ENCODE data around the gene CHURC1. TPM values are rescaled to one million over a fixed set of nuclear protein-coding genes. Genes with fewer than 3 reads are reported as not detected.

CHURC1 gene
- total RNA-seq = 100 to 1,000 TPM in 1 of 9 donors, 10 to 100 TPM in 8; 57.2 to 106 (median 77.3) TPM
- polyA plus RNA-seq = 10 to 100 TPM; 51.0 to 53.5 TPM
- long read RNA-seq, donor 1, transcript CHURC1-203 (4 exons, 2,629 nt) = major isoform, 64 of 72 reads
- long read RNA-seq, donor 1, partial matches to known transcripts = 3 of 72 reads
- long read RNA-seq, donor 1, other reads (novel, unspliced or antisense) = 0 of 72 reads
- long read RNA-seq, donor 2, transcript CHURC1-207 (2 exons, 571 nt) = minor isoform, 9 of 88 reads
- long read RNA-seq, donor 2, transcript CHURC1-208 (4 exons, 3,615 nt) = minor isoform, 7 of 88 reads
- long read RNA-seq, donor 2, transcript CHURC1-203 (4 exons, 2,629 nt) = major isoform, 59 of 88 reads
- long read RNA-seq, donor 2, partial matches to known transcripts = 4 of 88 reads
- long read RNA-seq, donor 2, other reads (novel, unspliced or antisense) = 4 of 88 reads
- long read RNA-seq, donor 3, transcript CHURC1-203 (4 exons, 2,629 nt) = major isoform, 49 of 63 reads
- long read RNA-seq, donor 3, transcript CHURC1-208 (4 exons, 3,615 nt) = minor isoform, 7 of 63 reads
- long read RNA-seq, donor 3, partial matches to known transcripts = 2 of 63 reads
- long read RNA-seq, donor 3, other reads (novel, unspliced or antisense) = 1 of 63 reads

DNA sequence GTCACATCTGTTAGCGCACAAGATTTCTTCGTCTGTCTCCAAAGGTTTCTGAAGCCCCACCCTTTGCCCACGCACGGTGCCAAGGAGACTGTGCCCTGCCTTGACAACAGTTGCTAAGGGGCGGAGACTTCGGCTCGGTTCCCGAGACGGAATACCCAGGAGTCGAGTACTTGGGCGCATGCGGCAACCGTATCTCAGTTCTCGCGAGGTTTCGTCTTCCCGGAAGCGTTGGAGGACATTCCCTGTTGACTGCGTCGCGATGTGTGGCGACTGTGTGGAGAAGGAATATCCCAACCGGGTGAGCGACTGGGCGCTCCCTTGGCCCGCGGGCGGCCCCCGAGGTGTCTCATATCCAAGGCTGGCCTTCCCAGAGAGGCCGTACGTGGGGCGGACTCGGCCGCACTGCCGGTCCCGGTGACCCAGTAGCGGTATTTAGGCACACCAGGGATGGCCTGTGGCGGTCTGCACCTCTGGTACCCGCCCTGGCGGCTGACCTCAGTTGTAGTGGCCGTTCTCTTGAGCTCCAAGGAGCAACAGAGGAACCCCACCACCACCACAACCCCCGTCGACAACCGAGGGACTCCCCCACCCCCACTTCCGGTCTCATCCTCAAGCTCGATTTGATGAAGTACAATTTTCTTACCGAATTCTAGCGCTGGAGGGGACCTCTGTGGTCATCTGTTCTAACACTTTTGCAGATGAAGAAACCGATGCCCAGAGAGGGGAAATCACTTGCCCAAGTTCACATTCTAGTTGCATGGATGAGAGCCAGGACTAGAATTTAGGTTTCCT is at the start of gene CHURC1:
TSS of gene CHURC1 (plus strand) at position 219 of the 792 bp plus-strand sequence. CDS start at position 260, 41 bp downstream.
- ATAC-seq (peak; percentile 98 to 99 (median 98)), DNase-seq (peak; percentile 97 to 99 (median 98))
- Histone ChIP-seq H3K4me1 (peaks cover 0 to 40% (median 27%) of the 10 kb centered on the region in 12 donors), H3K27ac (peak within 1 kb of the TSS; percentile 69 to 99 (median 92)), H3K36me3 (no peaks in the 10 kb centered on the region), H3K9me3 (no peaks in the 10 kb centered on the region), H3K27me3 (no peaks in the 10 kb centered on the region), H3K4me3 (peak within 1 kb of the TSS; percentile 57 to 100 (median 83))
- intact Hi-C loops (cut with DNase I) = loop anchor here in 5 of 10 donors (2.0 to 10.0 kb wide), 3 partner anchors 68 to 72 kb away; partner anchors contain the start of gene FNTB (in 4 of the 5)
- 0 to 1% (median 1%) methylated on average over 40 to 49 of the region's 49 CpGs for WGBS, 4 donors
- TF ChIP-seq POLR2A (IDR thresholded peaks at IDR 0.05) = peak in 1 of 2 donors; percentile 91
- TF ChIP-seq, protein P1, sequence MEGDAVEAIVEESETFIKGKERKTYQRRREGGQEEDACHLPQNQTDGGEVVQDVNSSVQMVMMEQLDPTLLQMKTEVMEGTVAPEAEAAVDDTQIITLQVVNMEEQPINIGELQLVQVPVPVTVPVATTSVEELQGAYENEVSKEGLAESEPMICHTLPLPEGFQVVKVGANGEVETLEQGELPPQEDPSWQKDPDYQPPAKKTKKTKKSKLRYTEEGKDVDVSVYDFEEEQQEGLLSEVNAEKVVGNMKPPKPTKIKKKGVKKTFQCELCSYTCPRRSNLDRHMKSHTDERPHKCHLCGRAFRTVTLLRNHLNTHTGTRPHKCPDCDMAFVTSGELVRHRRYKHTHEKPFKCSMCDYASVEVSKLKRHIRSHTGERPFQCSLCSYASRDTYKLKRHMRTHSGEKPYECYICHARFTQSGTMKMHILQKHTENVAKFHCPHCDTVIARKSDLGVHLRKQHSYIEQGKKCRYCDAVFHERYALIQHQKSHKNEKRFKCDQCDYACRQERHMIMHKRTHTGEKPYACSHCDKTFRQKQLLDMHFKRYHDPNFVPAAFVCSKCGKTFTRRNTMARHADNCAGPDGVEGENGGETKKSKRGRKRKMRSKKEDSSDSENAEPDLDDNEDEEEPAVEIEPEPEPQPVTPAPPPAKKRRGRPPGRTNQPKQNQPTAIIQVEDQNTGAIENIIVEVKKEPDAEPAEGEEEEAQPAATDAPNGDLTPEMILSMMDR (IDR thresholded peaks at IDR 0.05) = no peak

DNA sequence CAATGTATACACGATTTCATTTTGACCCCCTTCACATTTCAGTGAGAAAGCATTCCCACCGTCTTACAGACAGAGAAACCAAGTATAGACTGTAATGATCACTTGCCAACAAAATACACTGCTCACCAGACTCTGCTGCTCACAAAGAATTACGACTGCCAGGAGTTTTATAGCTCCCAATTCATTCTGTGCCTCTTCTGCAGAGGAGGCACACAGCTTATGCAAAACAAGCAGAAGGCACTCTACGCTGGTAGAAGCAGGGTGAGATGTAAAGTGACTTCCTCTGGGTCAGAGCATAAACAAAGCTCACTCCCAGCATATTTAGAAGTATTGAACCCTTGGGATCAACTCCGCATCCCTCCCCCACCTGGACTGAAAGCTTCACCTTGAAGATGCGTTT is 49.1 kb upstream of the CHURC1 start:
- no peak overlapping the region for H3K27ac ChIP-seq
- ATAC-seq (no peak), DNase-seq (no peak)
- peaks cover 0 to under 1% (median 0%) of the 10 kb centered on the region in 9 donors for H3K27me3 ChIP-seq
- intact Hi-C loops (cut with DNase I) = no loop called here
- WGBS, 4 donors = 66 to 77% (median 69%) methylated on average over 6 of the region's 6 CpGs
- TF ChIP-seq, protein P1 (IDR thresholded peaks at IDR 0.05) = no peak
- TF ChIP-seq POLR2A (IDR thresholded peaks at IDR 0.05) = no peak
- H3K36me3 ChIP-seq = no peaks in the 10 kb centered on the region
- H3K4me3 ChIP-seq = no peak overlapping the region
- H3K9me3 ChIP-seq = no peaks in the 10 kb centered on the region
- H3K4me1 ChIP-seq = peaks cover 0 to 25% (median under 1%) of the 10 kb centered on the region in 12 donors

DNA sequence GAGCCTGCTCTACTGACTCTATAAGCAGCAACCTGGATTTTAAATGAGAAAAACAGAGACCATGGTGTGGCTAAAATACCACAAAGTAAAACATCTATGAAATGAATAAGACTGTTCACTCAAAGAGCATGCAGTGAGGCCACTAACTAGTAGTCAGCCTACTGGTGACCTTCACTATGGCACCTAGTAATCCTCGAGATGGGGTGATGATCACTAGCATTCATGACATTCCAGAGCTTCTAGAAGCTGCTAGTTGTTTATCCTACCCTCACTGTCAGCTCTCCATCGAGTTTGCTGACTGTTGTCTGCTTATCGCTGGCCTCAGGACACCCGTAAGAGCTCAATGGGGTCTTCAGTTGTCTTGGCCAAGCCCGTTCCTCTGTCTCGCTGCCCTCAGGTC is 48.3 kb upstream of the CHURC1 start:
- no peak overlapping the region for H3K27ac ChIP-seq
- H3K36me3 ChIP-seq = no peaks in the 10 kb centered on the region
- intact Hi-C loops (cut with DNase I) = no loop called here
- TF ChIP-seq, protein P1 (IDR thresholded peaks at IDR 0.05) = no peak
- no peak for TF ChIP-seq POLR2A (IDR thresholded peaks at IDR 0.05)
- H3K4me1 ChIP-seq = peaks cover 0 to 30% (median 1%) of the 10 kb centered on the region in 12 donors
- no peak overlapping the region for H3K4me3 ChIP-seq
- H3K27me3 ChIP-seq = peaks cover 0 to 2% (median 0%) of the 10 kb centered on the region in 9 donors
- ATAC-seq = no peak
- no peaks in the 10 kb centered on the region for H3K9me3 ChIP-seq
- no peak for DNase-seq
- 64 to 68% (median 64%) methylated on average over 6 of the region's 6 CpGs for WGBS, 4 donors
